Medulla oblongata (tissue), 1 donor: Measurements from ENCODE around the gene TRDMT1.

ENCODE experiments used
- DNase-seq: peaks from one replicate; pipeline ENCODE4 v3.0.0-alpha.2; 2015; ENCODE audit errors: extremely low spot score

The TRDMT1 gene

GRCh38 chr10:17100586-17100985 lies 100.9 kb downstream of the TRDMT1 start:
- no peak for DNase-seq

- no peak for DNase-seq
Measured at GRCh38 chr10:17098012-17098411, 103.5 kb downstream of the TRDMT1 start.
